Upper lobe of right lung (tissue), 1 donor: ENCODE measurements around the gene SPNS3. TPM values are rescaled to one million over a fixed set of nuclear protein-coding genes. Genes with fewer than 3 reads are reported as not detected.

ENCODE experiments used
- ATAC-seq: fragments of 200-7000 bp; cut with Tn5 transposase; one replicate; pipeline ENCODE4 v1.9.1; 2020; ENCODE audit warnings: mild to moderate bottlenecking, moderate library complexity
- DNase-seq: peaks from one replicate; pipeline ENCODE4 v3.0.0-alpha.2; 2020
- H3K27ac ChIP-seq: fragments of 200-600 bp; one replicate; pipeline ENCODE4 v1.8.0; 2022
- H3K27me3 ChIP-seq: fragments of 200-600 bp; one replicate; pipeline ENCODE4 v1.8.0; 2022; ENCODE audit warnings: mild to moderate bottlenecking
- H3K36me3 ChIP-seq: fragments of 200-600 bp; one replicate; pipeline ENCODE4 v1.8.0; 2022
- H3K4me1 ChIP-seq: fragments of 200-600 bp; one replicate; pipeline ENCODE4 v1.8.0; 2022
- H3K4me3 ChIP-seq: fragments of 200-600 bp; one replicate; pipeline ENCODE4 v1.8.0; 2022; ENCODE audit warnings: mild to moderate bottlenecking
- H3K9me3 ChIP-seq: fragments of 200-600 bp; one replicate; pipeline ENCODE4 v1.8.0; 2022
- intact Hi-C: fragments of 100-400 bp; cut with DNase I; formaldehyde crosslinking; loops from one replicate; pipeline ENCODE4 v1.11.0; 2022
- total RNA-seq: library from RNA; stranded (reverse); fragmentation: NEBNext Ultra II Directional; extraction: Animal tissue kit (Norgen Biotek cat#: 25700); gene quantifications from one replicate; pipeline ENCODE4 v1.2.1, GENCODE V29; 2021
- TF ChIP-seq, protein P1 (sequence below): fragments of 200-600 bp; IDR thresholded peaks from one replicate; pipeline ENCODE4 v1.8.0; 2022; ENCODE audit warnings: antibody characterized with exemption
- donor health status: DM: no; HTN: yes; CAD: no; lungs with severe emphysema.

SPNS3 gene
- total RNA-seq, 1 donor from 2014 or later = 0.87 TPM

DNA sequence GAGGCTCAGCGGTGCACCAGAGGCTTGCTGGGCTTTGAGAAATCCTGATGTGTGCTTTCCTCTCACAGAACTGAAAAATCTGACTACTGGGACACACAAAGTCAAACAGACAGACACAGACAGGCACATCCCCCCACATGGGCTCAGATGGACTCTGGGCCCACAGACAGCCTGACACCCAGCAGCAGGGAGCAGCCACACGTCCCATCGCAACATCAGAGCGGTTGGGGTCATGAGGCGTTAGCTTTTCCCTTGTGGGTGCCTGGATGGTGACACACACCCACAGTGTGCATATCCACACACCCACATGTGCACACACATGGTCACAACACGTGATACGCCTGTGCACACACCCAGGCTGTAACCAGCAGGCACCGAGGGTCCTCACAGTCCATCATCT is 6.3 kb downstream of the SPNS3 start:
- H3K4me3 ChIP-seq = no peak overlapping the region
- no peak for ATAC-seq
- TF ChIP-seq, protein P1, sequence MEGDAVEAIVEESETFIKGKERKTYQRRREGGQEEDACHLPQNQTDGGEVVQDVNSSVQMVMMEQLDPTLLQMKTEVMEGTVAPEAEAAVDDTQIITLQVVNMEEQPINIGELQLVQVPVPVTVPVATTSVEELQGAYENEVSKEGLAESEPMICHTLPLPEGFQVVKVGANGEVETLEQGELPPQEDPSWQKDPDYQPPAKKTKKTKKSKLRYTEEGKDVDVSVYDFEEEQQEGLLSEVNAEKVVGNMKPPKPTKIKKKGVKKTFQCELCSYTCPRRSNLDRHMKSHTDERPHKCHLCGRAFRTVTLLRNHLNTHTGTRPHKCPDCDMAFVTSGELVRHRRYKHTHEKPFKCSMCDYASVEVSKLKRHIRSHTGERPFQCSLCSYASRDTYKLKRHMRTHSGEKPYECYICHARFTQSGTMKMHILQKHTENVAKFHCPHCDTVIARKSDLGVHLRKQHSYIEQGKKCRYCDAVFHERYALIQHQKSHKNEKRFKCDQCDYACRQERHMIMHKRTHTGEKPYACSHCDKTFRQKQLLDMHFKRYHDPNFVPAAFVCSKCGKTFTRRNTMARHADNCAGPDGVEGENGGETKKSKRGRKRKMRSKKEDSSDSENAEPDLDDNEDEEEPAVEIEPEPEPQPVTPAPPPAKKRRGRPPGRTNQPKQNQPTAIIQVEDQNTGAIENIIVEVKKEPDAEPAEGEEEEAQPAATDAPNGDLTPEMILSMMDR = no peak
- no peak for DNase-seq
- no peaks in the 10 kb centered on the region for H3K36me3 ChIP-seq
- intact Hi-C loops = no loop called here
- no peaks in the 10 kb centered on the region for H3K9me3 ChIP-seq
- H3K27ac ChIP-seq = no peak overlapping the region
- H3K27me3 ChIP-seq = no peaks in the 10 kb centered on the region
- H3K4me1 ChIP-seq = no peaks in the 10 kb centered on the region

DNA sequence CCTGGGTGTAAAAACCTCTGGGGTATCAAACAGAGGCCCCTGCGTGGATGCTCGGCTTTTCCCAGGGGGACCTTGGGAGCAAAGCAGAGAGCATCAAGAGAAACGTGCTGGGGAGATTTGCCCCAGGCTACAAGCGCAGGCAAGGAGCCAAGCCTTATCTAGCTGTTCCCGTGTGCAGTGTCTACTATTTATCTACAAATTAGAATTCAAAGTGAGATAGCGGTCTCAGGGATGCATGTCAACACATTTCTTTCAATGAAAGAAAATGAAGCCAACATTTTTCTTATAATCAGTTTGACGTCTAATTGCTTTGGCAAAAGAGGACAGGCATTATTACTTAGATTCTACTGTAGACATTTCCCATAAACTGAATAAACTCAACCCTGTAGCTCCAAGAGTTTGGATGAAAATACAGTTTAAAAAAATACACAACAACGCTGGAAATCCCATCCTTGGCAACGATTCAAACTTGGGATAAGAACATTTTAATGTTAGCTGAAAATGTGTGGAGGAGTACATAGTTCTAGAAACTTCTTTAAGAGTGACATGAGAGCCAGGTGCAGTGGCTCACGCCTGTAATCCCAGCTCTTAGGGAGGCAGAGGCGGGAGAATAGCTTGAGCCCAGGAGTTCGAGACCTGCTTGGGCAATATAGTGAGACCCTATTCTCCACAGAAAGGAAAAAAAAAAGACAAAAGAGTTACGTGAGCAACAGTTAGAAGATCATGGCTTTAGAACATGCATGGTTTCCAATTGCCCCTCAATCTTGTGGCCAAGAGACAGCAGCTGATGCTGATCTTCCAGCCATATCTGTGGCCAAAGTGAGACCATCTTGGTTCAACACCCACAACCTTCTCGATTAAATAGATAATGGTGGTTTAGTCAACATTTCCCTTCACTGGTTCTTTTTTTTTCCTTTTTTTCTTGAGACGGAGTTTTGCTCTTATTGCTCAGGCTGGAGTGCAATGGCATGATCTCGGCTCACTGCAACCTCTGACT is 7.2 kb downstream of the SPNS3 start:
- Histone ChIP-seq H3K27me3 (no peaks in the 10 kb centered on the region), H3K4me3 (no peak overlapping the region), H3K4me1 (no peaks in the 10 kb centered on the region), H3K36me3 (no peaks in the 10 kb centered on the region), H3K27ac (no peak overlapping the region), H3K9me3 (no peaks in the 10 kb centered on the region)
- ATAC-seq (no peak), DNase-seq (no peak)
- TF ChIP-seq, protein P1 = no peak
- intact Hi-C loops = no loop called here

DNA sequence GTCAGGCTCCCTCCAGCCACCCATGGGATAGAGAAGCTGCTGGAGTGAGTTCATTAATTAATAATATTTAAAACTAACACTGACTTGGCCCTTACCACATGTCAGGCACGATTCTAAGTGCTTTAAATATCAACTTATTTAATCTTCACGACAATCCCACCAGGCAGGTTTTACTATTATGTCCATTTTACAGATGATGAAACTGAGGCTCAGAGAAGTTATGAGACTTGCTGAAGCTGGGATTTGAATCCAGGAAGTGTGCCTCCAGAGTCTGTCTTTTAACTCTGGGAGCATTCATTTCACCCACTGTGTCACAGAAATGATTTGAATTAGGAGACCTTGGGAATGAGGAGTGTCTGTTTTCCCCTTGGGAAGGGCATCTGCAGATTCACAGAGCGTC is 8.8 kb downstream of the SPNS3 start:
- Histone ChIP-seq H3K27me3 (no peaks in the 10 kb centered on the region), H3K4me1 (no peaks in the 10 kb centered on the region), H3K9me3 (no peaks in the 10 kb centered on the region), H3K36me3 (no peaks in the 10 kb centered on the region), H3K27ac (no peak overlapping the region), H3K4me3 (no peak overlapping the region)
- TF ChIP-seq, protein P1 = no peak
- ATAC-seq (no peak), DNase-seq (no peak)
- intact Hi-C loops = no loop called here

DNA sequence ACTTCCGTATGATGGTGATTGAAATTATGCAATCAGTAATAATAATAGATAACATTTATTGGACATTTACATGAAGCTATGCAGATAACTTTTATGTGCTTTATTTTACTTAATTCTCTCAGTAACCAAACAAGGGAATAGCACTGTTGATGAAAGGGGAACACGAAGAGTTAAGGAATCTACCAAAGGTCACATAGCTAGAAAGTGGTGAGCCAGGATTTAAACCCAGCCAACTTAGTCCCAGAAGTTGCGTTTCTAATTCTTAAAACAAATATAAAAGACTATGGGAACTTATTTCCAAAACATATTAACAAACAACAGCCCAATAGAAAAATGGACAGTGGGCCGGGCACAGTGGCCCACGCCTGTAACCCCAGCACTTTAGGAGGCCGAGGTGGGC is 9.7 kb downstream of the SPNS3 start:
- intact Hi-C loops = no loop called here
- no peak for DNase-seq
- no peaks in the 10 kb centered on the region for H3K36me3 ChIP-seq
- no peaks in the 10 kb centered on the region for H3K4me1 ChIP-seq
- no peak for ATAC-seq
- TF ChIP-seq, protein P1 = no peak
- H3K9me3 ChIP-seq = no peaks in the 10 kb centered on the region
- no peak overlapping the region for H3K27ac ChIP-seq
- H3K4me3 ChIP-seq = no peak overlapping the region
- H3K27me3 ChIP-seq = no peaks in the 10 kb centered on the region

DNA sequence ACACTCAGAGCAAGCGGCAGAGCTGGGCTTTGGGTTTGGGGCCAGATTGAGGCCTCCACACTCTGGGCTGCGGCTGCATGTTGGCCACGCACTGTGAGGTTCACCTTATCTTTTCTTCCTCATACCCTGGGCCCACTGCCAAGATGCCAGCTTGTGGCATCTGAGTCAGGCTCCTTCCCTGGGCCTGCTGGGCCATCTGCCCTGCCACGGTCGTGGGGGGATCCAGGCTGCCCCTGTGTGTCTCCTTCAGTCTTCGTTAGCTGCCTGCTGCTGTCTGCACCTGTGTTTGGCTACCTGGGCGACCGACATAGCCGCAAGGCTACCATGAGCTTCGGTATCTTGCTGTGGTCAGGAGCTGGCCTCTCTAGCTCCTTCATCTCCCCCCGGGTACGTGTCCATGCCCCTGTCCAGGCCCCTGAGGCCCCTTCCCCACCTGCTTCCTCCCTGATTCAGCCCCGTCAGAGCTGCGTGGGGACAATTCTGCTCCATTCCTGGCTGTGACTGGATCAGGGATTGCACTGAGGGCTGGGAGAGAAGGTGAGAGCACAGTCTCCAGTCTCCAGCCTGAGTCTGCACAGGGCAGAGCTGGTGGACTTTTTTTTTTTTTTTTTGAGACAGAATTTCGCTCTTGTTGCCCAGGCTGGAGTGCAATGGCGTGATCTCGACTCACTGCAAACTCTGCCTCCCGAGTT is 11.2 kb downstream of the SPNS3 start:
- Histone ChIP-seq H3K4me3 (no peak overlapping the region), H3K4me1 (peaks cover 8% of the 10 kb centered on the region), H3K27ac (no peak overlapping the region), H3K27me3 (no peaks in the 10 kb centered on the region), H3K36me3 (no peaks in the 10 kb centered on the region), H3K9me3 (no peaks in the 10 kb centered on the region)
- intact Hi-C loops = no loop called here
- ATAC-seq = peak; percentile 75
- TF ChIP-seq, protein P1 = no peak
- peak; percentile 81 for DNase-seq
